T-cell (primary cell): ENCODE data around the gene LDLRAD2. TPM values are rescaled to one million over a fixed set of nuclear protein-coding genes. Genes with fewer than 3 reads are reported as not detected.
"Not testable (repeated sequence)": the region's sequence is repeated elsewhere in the genome, so short reads cannot be mapped to it uniquely, and the experiment has no call there.

Experiments
- ATAC-seq, 4 experiments: fragments of 200-7000 bp in 3 of 4; fragments of 150-1000 bp in 1 of 4; cut with Tn5 transposase; replicated peaks in 1 of 4; 1 replicate in 3 of 4; 2 replicates in 1 of 4; pipeline ENCODE4 v1.10.0; 2021; ENCODE audit warnings: moderate library complexity in 3 of 4, mild to moderate bottlenecking in 2 of 4, moderate number of reproducible peaks in 1 of 4
- CTCF ChIA-PET, 2 donors: fragments of 300-600 bp; sonication (Branson Sonifier 250); formaldehyde crosslinking; loops; one replicate each; lab custom pipeline; 2022; ENCODE audit warnings: antibody characterized with exemption in 2 of 2; lab: Charles Lee
- POLR2A ChIA-PET, 2 donors: fragments of 300-600 bp; sonication (Branson Sonifier 250); formaldehyde crosslinking; loops; one replicate each; lab custom pipeline; 2022; ENCODE audit warnings: antibody characterized with exemption in 2 of 2; lab: Charles Lee
- DNase-seq, 35 experiments: peaks; one replicate each; pipeline versions ENCODE4 v3.0.0 to v3.0.0-alpha.2; 2013 to 2023
- H3K27ac ChIP-seq: one replicate; pipeline ENCODE4 v1.5.1; 2013; ENCODE audit warnings: low read length
- H3K27me3 ChIP-seq, 2 experiments: replicated peaks in 1 of 2; 1 replicate in 1 of 2; 2 replicates in 1 of 2; pipeline versions ENCODE4 v1.6.1 to v1.7.0; 2013; ENCODE audit warnings: low read length in 1 of 2, mixed read lengths in 1 of 2; ENCODE audit not compliant: control insufficient read depth in 2 of 2, insufficient read depth in 2 of 2; ENCODE audit errors: extremely low read depth in 1 of 2
- H3K36me3 ChIP-seq, 2 donors: 1 replicate in 1 of 2; 2 replicates in 1 of 2; pipeline versions ENCODE4 v1.6.1 to v1.7.0; 2013; ENCODE audit warnings: low read length in 1 of 2; ENCODE audit not compliant: control insufficient read depth in 2 of 2, insufficient read depth in 1 of 2; ENCODE audit errors: extremely low read depth in 1 of 2
- H3K4me1 ChIP-seq, 2 experiments: 1 replicate in 1 of 2; 2 replicates in 1 of 2; pipeline versions ENCODE4 v1.6.1 to v1.7.0; 2013; ENCODE audit warnings: low read length in 2 of 2, mixed read lengths in 1 of 2; ENCODE audit not compliant: insufficient read depth in 2 of 2, control insufficient read depth in 1 of 2; ENCODE audit errors: extremely low read depth in 1 of 2
- H3K4me3 ChIP-seq, 2 donors: 1 replicate in 1 of 2; 2 replicates in 1 of 2; pipeline versions ENCODE4 v1.5.1 to v1.7.0; 2013; ENCODE audit warnings: mild to moderate bottlenecking in 2 of 2, low read length in 1 of 2, moderate library complexity in 1 of 2; ENCODE audit not compliant: control insufficient read depth in 1 of 2; ENCODE audit errors: extremely low read depth in 1 of 2
- H3K9me3 ChIP-seq: 2 replicates; pipeline ENCODE4 v1.7.0; 2013
- H3K27ac Mint-ChIP-seq, 2 donors: one replicate each; pipeline ENCODE4 v1.8.0; 2020 to 2021; ENCODE audit warnings: mild to moderate bottlenecking in 2 of 2, mixed read lengths in 2 of 2
- H3K27me3 Mint-ChIP-seq, 2 donors: one replicate each; pipeline ENCODE4 v1.8.0; 2021 to 2022; ENCODE audit warnings: mixed read lengths in 2 of 2
- H3K36me3 Mint-ChIP-seq: one replicate; pipeline ENCODE4 v1.8.0; 2021; ENCODE audit warnings: mixed read lengths
- H3K4me1 Mint-ChIP-seq, 3 donors: one replicate each; pipeline ENCODE4 v1.8.0; 2020 to 2022; ENCODE audit warnings: mixed read lengths in 3 of 3, mild to moderate bottlenecking in 1 of 3
- H3K4me3 Mint-ChIP-seq, 3 donors: one replicate each; pipeline ENCODE4 v1.8.0; 2020 to 2022; ENCODE audit warnings: mild to moderate bottlenecking in 3 of 3, mixed read lengths in 3 of 3, moderate library complexity in 3 of 3
- H3K9me3 Mint-ChIP-seq, 3 donors: one replicate each; pipeline ENCODE4 v1.8.0; 2020 to 2022; ENCODE audit warnings: mixed read lengths in 3 of 3
- WGBS: methylation state at CpG from one replicate; pipeline ENCODE4 v1.1.5; 2013; ENCODE audit warnings: missing lambda C conversion rate; ENCODE audit not compliant: insufficient coverage; 5-methylcytosine and 5-hydroxymethylcytosine counted together
- total RNA-seq, 35 experiments: library from RNA in 6 of 35; stranded (reverse) in 6 of 35; fragments of 120-200 nt in 1 of 35; gene quantifications; one replicate each; pipeline versions ENCODE4 v1.2.1 to v1.2.4 and lab custom pipeline; 2013 to 2026

The LDLRAD2 gene
- total RNA-seq, 5 donors from 2014 or later (not counting 1 experiment from before 2014, with no cell fraction given), result 0.07 to 0.13 TPM; not detected in 3

GRCh38 chr1:21770201-21770600, 41.9 kb upstream of the LDLRAD2 start:
- no peaks in the 10 kb centered on the region for H3K36me3 ChIP-seq
- POLR2A ChIA-PET, result interaction anchor here in 1 of 2 donors (0.6 kb wide), 1 partner anchor 29 kb away, joined by 6 read pairs; no protein-coding TSS in a partner anchor
- Mint-ChIP-seq H3K4me1 (peaks cover 42 to 60% (median 50%) of the 10 kb centered on the region in 3 donors), H3K9me3 (no peaks in the 10 kb centered on the region), H3K27me3 (no peaks in the 10 kb centered on the region), H3K36me3 (peaks cover 9% of the 10 kb centered on the region), H3K4me3 (no peak overlapping the region), H3K27ac (no peak overlapping the region)
- no peak for DNase-seq
- no peak for ATAC-seq
- peaks cover 0 to 42% of the 10 kb centered on the region in 2 experiments for H3K4me1 ChIP-seq
- CTCF ChIA-PET, result interaction anchor here in 1 of 2 donors (0.6 kb wide), 1 partner anchor 583 kb away, joined by 6 read pairs; no protein-coding TSS in a partner anchor
- 100% methylated on average over 2 of the region's 2 CpGs for whole genome bisulfite sequencing
- no peak overlapping the region for H3K27ac ChIP-seq
- H3K9me3 ChIP-seq, result no peaks in the 10 kb centered on the region
- H3K27me3 ChIP-seq, result no peaks in the 10 kb centered on the region
- H3K4me3 ChIP-seq, result no peak overlapping the region

GRCh38 chr1:21770602-21771001, 41.5 kb upstream of the LDLRAD2 start:
- ATAC-seq, DNase-seq, H3K9me3 ChIP-seq, H3K27me3 Mint-ChIP-seq, H3K27ac Mint-ChIP-seq, H3K36me3 ChIP-seq, H3K36me3 Mint-ChIP-seq, H3K27me3 ChIP-seq, H3K4me3 Mint-ChIP-seq, H3K4me3 ChIP-seq, H3K27ac ChIP-seq, H3K9me3 Mint-ChIP-seq: not testable (repeated sequence)
- H3K4me1 Mint-ChIP-seq, result peaks cover 39 to 59% (median 50%) of the 10 kb centered on the region in 3 donors
- peaks cover 0 to 44% of the 10 kb centered on the region in 2 experiments for H3K4me1 ChIP-seq
- WGBS, result 97% methylated on average over 9 of the region's 9 CpGs
- POLR2A ChIA-PET, result interaction anchor here in 1 of 2 donors (0.6 kb wide), 1 partner anchor 29 kb away, joined by 6 read pairs; no protein-coding TSS in a partner anchor
- CTCF ChIA-PET, result interaction anchor here in 1 of 2 donors (0.6 kb wide), 1 partner anchor 583 kb away, joined by 6 read pairs; no protein-coding TSS in a partner anchor

GRCh38 chr1:21771672-21772071, 40.4 kb upstream of the LDLRAD2 start:
- CTCF ChIA-PET, H3K4me3 Mint-ChIP-seq, H3K9me3 Mint-ChIP-seq, H3K27me3 Mint-ChIP-seq, H3K27ac Mint-ChIP-seq, DNase-seq, ATAC-seq, H3K27ac ChIP-seq, POLR2A ChIA-PET, H3K27me3 ChIP-seq, H3K9me3 ChIP-seq, H3K4me3 ChIP-seq, H3K36me3 ChIP-seq: not testable (repeated sequence)
- Mint-ChIP-seq H3K36me3 (peaks cover 12% of the 10 kb centered on the region), H3K4me1 (peaks cover 40 to 58% (median 49%) of the 10 kb centered on the region in 3 donors)
- no CpG with 5 or more reads among the region's 10 CpGs for WGBS
- peaks cover 0 to 40% of the 10 kb centered on the region in 2 experiments for H3K4me1 ChIP-seq

GRCh38 chr1:21773585-21773984, 38.5 kb upstream of the LDLRAD2 start:
- peak in 2 of 35 experiments; percentile 8 to 33 for DNase-seq
- peak overlapping the region; percentile 53 for H3K27ac ChIP-seq
- no peaks in the 10 kb centered on the region for H3K36me3 ChIP-seq
- Mint-ChIP-seq H3K9me3 (peaks cover 0 to 3% (median 0%) of the 10 kb centered on the region in 3 donors), H3K36me3 (peaks cover 16% of the 10 kb centered on the region), H3K27ac (peak overlapping the region; percentile 46 to 83), H3K27me3 (no peaks in the 10 kb centered on the region), H3K4me1 (peaks cover 53 to 66% (median 56%) of the 10 kb centered on the region in 3 donors), H3K4me3 (peak overlapping the region in 2 of 3 donors; percentile 1 to 27)
- no peaks in the 10 kb centered on the region for H3K27me3 ChIP-seq
- no peaks in the 10 kb centered on the region for H3K9me3 ChIP-seq
- POLR2A ChIA-PET, result interaction anchor here in 1 of 2 donors (1.1 kb wide), 1 partner anchor 9 kb away, joined by 5 read pairs; no protein-coding TSS in a partner anchor
- peaks cover 0 to 35% of the 10 kb centered on the region in 2 experiments for H3K4me1 ChIP-seq
- H3K4me3 ChIP-seq, result no peak overlapping the region
- CTCF ChIA-PET, result no interaction called here
- ATAC-seq, result peak; percentile 58 to 67 (median 62)
- WGBS, result no CpG with 5 or more reads among the region's 3 CpGs

- H3K36me3 ChIP-seq, result no peaks in the 10 kb centered on the region
- CTCF ChIA-PET, result no interaction called here
- POLR2A ChIA-PET, result no interaction called here
- no peak for DNase-seq
- H3K27ac ChIP-seq, result no peak overlapping the region
- no peak overlapping the region for H3K4me3 ChIP-seq
- no peaks in the 10 kb centered on the region for H3K27me3 Mint-ChIP-seq
- ATAC-seq, result no peak
- H3K4me1 Mint-ChIP-seq, result peaks cover 52 to 64% (median 55%) of the 10 kb centered on the region in 3 donors
- H3K9me3 Mint-ChIP-seq, result peaks cover 0 to 3% (median 0%) of the 10 kb centered on the region in 3 donors
- WGBS, result 93% methylated on average over 3 of the region's 15 CpGs
- peak overlapping the region in 1 of 2 donors; percentile 28 for H3K27ac Mint-ChIP-seq
- H3K36me3 Mint-ChIP-seq, result peaks cover 11% of the 10 kb centered on the region
- H3K27me3 ChIP-seq, result no peaks in the 10 kb centered on the region
- peaks cover 0 to 36% of the 10 kb centered on the region in 2 experiments for H3K4me1 ChIP-seq
- no peak overlapping the region for H3K4me3 Mint-ChIP-seq
- H3K9me3 ChIP-seq, result no peaks in the 10 kb centered on the region
Observed at GRCh38 chr1:21774835-21775549, 37.1 kb upstream of the LDLRAD2 start.

- POLR2A ChIA-PET, result no interaction called here
- no peaks in the 10 kb centered on the region for H3K9me3 ChIP-seq
- no peak for DNase-seq
- peaks cover 0 to 39% of the 10 kb centered on the region in 2 experiments for H3K4me1 ChIP-seq
- Mint-ChIP-seq H3K27me3 (no peaks in the 10 kb centered on the region), H3K36me3 (peaks cover 7% of the 10 kb centered on the region), H3K9me3 (peaks cover 0 to 3% (median 0%) of the 10 kb centered on the region in 3 donors), H3K4me3 (no peak overlapping the region), H3K4me1 (peaks cover 55 to 66% (median 55%) of the 10 kb centered on the region in 3 donors), H3K27ac (peak overlapping the region; percentile 31 to 68)
- CTCF ChIA-PET, result no interaction called here
- no peaks in the 10 kb centered on the region for H3K36me3 ChIP-seq
- H3K27me3 ChIP-seq, result no peaks in the 10 kb centered on the region
- no CpG with 5 or more reads among the region's 2 CpGs for WGBS
- no peak overlapping the region for H3K27ac ChIP-seq
- ATAC-seq, result no peak
- H3K4me3 ChIP-seq, result no peak overlapping the region
Observed at GRCh38 chr1:21775550-21775914, 36.5 kb upstream of the LDLRAD2 start.
